Fibroblast of mammary gland (primary cell): ENCODE results near the gene FMN1.
A peak's percentile ranks its signal among the peaks of the same experiment; 100 is the strongest.

Source experiments
- DNase-seq: peaks from one replicate; pipeline ENCODE4 v3.0.0-alpha.2; 2010; ENCODE audit warnings: low read depth
- H3K4me3 ChIP-seq: 2 replicates; pipeline ENCODE4 v1.5.1; 2011; ENCODE audit warnings: low read depth, mild to moderate bottlenecking, low read length, moderate library complexity; ENCODE audit not compliant: control insufficient read depth
- CTCF ChIP-seq: conservative IDR thresholded peaks from 2 replicates; pipeline ENCODE4 v1.5.1; 2011; ENCODE audit warnings: low read depth, low read length, inconsistent platforms; ENCODE audit not compliant: control insufficient read depth, insufficient read depth

Gene FMN1

GRCh38 chr15:33031324-33031821 is 163.1 kb downstream of the FMN1 start:
- TF ChIP-seq CTCF: no peak
- DNase-seq: peak; percentile 90
- H3K4me3 ChIP-seq: no peak overlapping the region

- DNase-seq: no peak
- H3K4me3 ChIP-seq: no peak overlapping the region
- TF ChIP-seq CTCF: no peak
These were observed 164.2 kb downstream of the FMN1 start for GRCh38 chr15:33030315-33030714.

GRCh38 chr15:33029109-33029652 is 165.3 kb downstream of the FMN1 start:
- TF ChIP-seq CTCF: no peak
- no peak for DNase-seq
- no peak overlapping the region for H3K4me3 ChIP-seq

- DNase-seq: peak; percentile 66
- no peak overlapping the region for H3K4me3 ChIP-seq
- no peak for TF ChIP-seq CTCF
These were observed 166.0 kb downstream of the FMN1 start for GRCh38 chr15:33028495-33028894.

- H3K4me3 ChIP-seq: no peak overlapping the region
- DNase-seq: no peak
- no peak for TF ChIP-seq CTCF
These were observed 167.0 kb downstream of the FMN1 start for GRCh38 chr15:33027306-33028035.

- no peak overlapping the region for H3K4me3 ChIP-seq
- no peak for TF ChIP-seq CTCF
- DNase-seq: no peak
These were observed 167.9 kb downstream of the FMN1 start for GRCh38 chr15:33026614-33027013.

GRCh38 chr15:33022629-33023028 is 171.9 kb downstream of the FMN1 start:
- TF ChIP-seq CTCF: no peak
- DNase-seq: peak; percentile 65
- H3K4me3 ChIP-seq: no peak overlapping the region
